Body of pancreas (tissue), 4 donors: ENCODE data around the gene CKAP5.

Experiments
- POLR2A ChIP-seq, 3 donors: fragments of 450-650 bp; IDR thresholded peaks; one replicate each; pipeline ENCODE4 v1.6.1; 2016; ENCODE audit warnings: antibody characterized with exemption in 3 of 3, mild to moderate bottlenecking in 2 of 3
- TF ChIP-seq, protein P1 (sequence below), 7 experiments: fragments of 450-650 bp in 4 of 7; fragments of 200-600 bp in 3 of 7; sonication (generic) in 3 of 7; IDR thresholded peaks; one replicate each; pipeline ENCODE4 v1.5.1; 2016 to 2019; ENCODE audit warnings: antibody characterized with exemption in 7 of 7

GRCh38 chr11:46879056-46879585, 33.0 kb upstream of the CKAP5 start:
- TF ChIP-seq, protein P1, sequence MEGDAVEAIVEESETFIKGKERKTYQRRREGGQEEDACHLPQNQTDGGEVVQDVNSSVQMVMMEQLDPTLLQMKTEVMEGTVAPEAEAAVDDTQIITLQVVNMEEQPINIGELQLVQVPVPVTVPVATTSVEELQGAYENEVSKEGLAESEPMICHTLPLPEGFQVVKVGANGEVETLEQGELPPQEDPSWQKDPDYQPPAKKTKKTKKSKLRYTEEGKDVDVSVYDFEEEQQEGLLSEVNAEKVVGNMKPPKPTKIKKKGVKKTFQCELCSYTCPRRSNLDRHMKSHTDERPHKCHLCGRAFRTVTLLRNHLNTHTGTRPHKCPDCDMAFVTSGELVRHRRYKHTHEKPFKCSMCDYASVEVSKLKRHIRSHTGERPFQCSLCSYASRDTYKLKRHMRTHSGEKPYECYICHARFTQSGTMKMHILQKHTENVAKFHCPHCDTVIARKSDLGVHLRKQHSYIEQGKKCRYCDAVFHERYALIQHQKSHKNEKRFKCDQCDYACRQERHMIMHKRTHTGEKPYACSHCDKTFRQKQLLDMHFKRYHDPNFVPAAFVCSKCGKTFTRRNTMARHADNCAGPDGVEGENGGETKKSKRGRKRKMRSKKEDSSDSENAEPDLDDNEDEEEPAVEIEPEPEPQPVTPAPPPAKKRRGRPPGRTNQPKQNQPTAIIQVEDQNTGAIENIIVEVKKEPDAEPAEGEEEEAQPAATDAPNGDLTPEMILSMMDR (IDR thresholded peaks at IDR 0.05): no peak
- TF ChIP-seq POLR2A (IDR thresholded peaks at IDR 0.05): no peak
